T-helper 17 cell (primary cell): ENCODE measurements around the gene RACK1. TPM values are rescaled to one million over a fixed set of nuclear protein-coding genes. Genes with fewer than 3 reads are reported as not detected.
A peak's percentile ranks its signal among the peaks of the same experiment; 100 is the strongest.
"Not testable (repeated sequence)": the region's sequence is repeated elsewhere in the genome, so short reads cannot be mapped to it uniquely, and the experiment has no call there.

Source experiments
- ATAC-seq: fragments of 150-1000 bp; cut with Tn5 transposase; 2 replicates; pipeline ENCODE4 v1.10.0; 2021; ENCODE audit warnings: mild to moderate bottlenecking, moderate library complexity
- DNase-seq, 3 donors: peaks; one replicate each; pipeline versions ENCODE4 v3.0.0 to v3.0.0-alpha.2; 2020 to 2021
- H3K9me3 ChIP-seq: one replicate; pipeline ENCODE4 v1.7.0; 2013; ENCODE audit warnings: low read length, mild to moderate bottlenecking; ENCODE audit not compliant: control insufficient read depth, poor library complexity, severe bottlenecking
- H3K27ac Mint-ChIP-seq: one replicate; pipeline ENCODE4 v1.8.0; 2022; ENCODE audit warnings: mild to moderate bottlenecking, moderate library complexity, mixed read lengths
- H3K27me3 Mint-ChIP-seq: one replicate; pipeline ENCODE4 v1.8.0; 2022; ENCODE audit warnings: mixed read lengths
- H3K36me3 Mint-ChIP-seq: one replicate; pipeline ENCODE4 v1.8.0; 2022; ENCODE audit warnings: low read depth, mixed read lengths
- H3K4me1 Mint-ChIP-seq: one replicate; pipeline ENCODE4 v1.8.0; 2022; ENCODE audit warnings: mild to moderate bottlenecking, mixed read lengths
- H3K4me3 Mint-ChIP-seq: one replicate; pipeline ENCODE4 v1.8.0; 2022; ENCODE audit warnings: mild to moderate bottlenecking, moderate library complexity, mixed read lengths
- total RNA-seq, 4 donors: library from RNA in 2 of 4; stranded (reverse) in 2 of 4; gene quantifications; one replicate each; pipeline ENCODE4 v1.2.3 and lab custom pipeline; 2022 to 2026

Gene RACK1
- total RNA-seq, 2 donors from 2014 or later = 2,138 to 2,163 TPM

GRCh38 chr5:181221792-181222629 is 21.7 kb downstream of the RACK1 start:
- peaks cover 4% of the 10 kb centered on the region for H3K36me3 Mint-ChIP-seq
- ATAC-seq = peak; percentile 44
- peaks cover 58% of the 10 kb centered on the region for H3K4me1 Mint-ChIP-seq

GRCh38 chr5:181221105-181221791 is 22.5 kb downstream of the RACK1 start:
- H3K4me1 Mint-ChIP-seq = peaks cover 60% of the 10 kb centered on the region
- H3K36me3 Mint-ChIP-seq = peaks cover 4% of the 10 kb centered on the region
- H3K27ac Mint-ChIP-seq = peak overlapping the region; percentile 99
- ATAC-seq (no peak), DNase-seq (peak; percentile 41 to 62 (median 42))
- H3K9me3 ChIP-seq = no peaks in the 10 kb centered on the region
- peaks cover 18% of the 10 kb centered on the region for H3K27me3 Mint-ChIP-seq
- peak overlapping the region; percentile 95 for H3K4me3 Mint-ChIP-seq

More at GRCh38 chr5:181221792-181222629, 21.7 kb downstream of the RACK1 start:
- Mint-ChIP-seq H3K27ac (peak overlapping the region; percentile 99), H3K27me3 (peaks cover 18% of the 10 kb centered on the region), H3K4me3 (peak overlapping the region; percentile 95)
- DNase-seq = peak; percentile 80 to 99 (median 91)
- no peaks in the 10 kb centered on the region for H3K9me3 ChIP-seq

GRCh38 chr5:181220178-181220515 is 23.6 kb downstream of the RACK1 start:
- peaks cover 57% of the 10 kb centered on the region for H3K4me1 Mint-ChIP-seq
- no peaks in the 10 kb centered on the region for H3K9me3 ChIP-seq
- peaks cover 4% of the 10 kb centered on the region for H3K36me3 Mint-ChIP-seq
- ATAC-seq (no peak), DNase-seq (no peak)
- H3K27ac Mint-ChIP-seq = peak overlapping the region; percentile 99
- peak overlapping the region; percentile 71 for H3K4me3 Mint-ChIP-seq
- peaks cover 18% of the 10 kb centered on the region for H3K27me3 Mint-ChIP-seq

- Mint-ChIP-seq H3K4me1 (peaks cover 53% of the 10 kb centered on the region), H3K4me3 (peak overlapping the region; percentile 71), H3K36me3 (peaks cover 4% of the 10 kb centered on the region), H3K27ac (peak overlapping the region; percentile 99), H3K27me3 (peaks cover 18% of the 10 kb centered on the region)
- H3K9me3 ChIP-seq = no peaks in the 10 kb centered on the region
- no peak for ATAC-seq
- DNase-seq = no peak
Measured at GRCh38 chr5:181219262-181220177, 24.2 kb downstream of the RACK1 start.

- Mint-ChIP-seq H3K4me3 (peak overlapping the region; percentile 98), H3K36me3 (peaks cover under 1% of the 10 kb centered on the region), H3K27me3 (peaks cover 18% of the 10 kb centered on the region), H3K27ac (peak overlapping the region; percentile 100), H3K4me1 (peaks cover 47% of the 10 kb centered on the region)
- DNase-seq (no peak), ATAC-seq (no peak)
- H3K9me3 ChIP-seq = no peaks in the 10 kb centered on the region
Measured at GRCh38 chr5:181218795-181219124, 24.9 kb downstream of the RACK1 start.

GRCh38 chr5:181217803-181218062 is 26.0 kb downstream of the RACK1 start:
- ATAC-seq = peak; percentile 28
- peaks cover 18% of the 10 kb centered on the region for H3K27me3 Mint-ChIP-seq
- no peaks in the 10 kb centered on the region for H3K9me3 ChIP-seq
- H3K27ac Mint-ChIP-seq = peak overlapping the region; percentile 100
- H3K4me3 Mint-ChIP-seq = peak overlapping the region; percentile 98
- peaks cover 3% of the 10 kb centered on the region for H3K36me3 Mint-ChIP-seq
- DNase-seq = no peak
- peaks cover 43% of the 10 kb centered on the region for H3K4me1 Mint-ChIP-seq

GRCh38 chr5:181217111-181217802 is 26.4 kb downstream of the RACK1 start:
- H3K27ac Mint-ChIP-seq = peak overlapping the region; percentile 100
- peaks cover 40% of the 10 kb centered on the region for H3K4me1 Mint-ChIP-seq
- peaks cover 17% of the 10 kb centered on the region for H3K27me3 Mint-ChIP-seq
- DNase-seq (peak; percentile 32 to 58 (median 46)), ATAC-seq (peak; percentile 26)
- peak overlapping the region; percentile 98 for H3K4me3 Mint-ChIP-seq
- no peaks in the 10 kb centered on the region for H3K9me3 ChIP-seq
- H3K36me3 Mint-ChIP-seq = peaks cover 3% of the 10 kb centered on the region

- Mint-ChIP-seq H3K36me3 (peaks cover 3% of the 10 kb centered on the region), H3K27me3 (peaks cover 7% of the 10 kb centered on the region), H3K4me3 (peak overlapping the region; percentile 98), H3K4me1 (peaks cover 31% of the 10 kb centered on the region), H3K27ac (peak overlapping the region; percentile 100)
- H3K9me3 ChIP-seq = no peaks in the 10 kb centered on the region
- ATAC-seq (peak; percentile 52), DNase-seq (no peak)
Measured at GRCh38 chr5:181215997-181216989, 27.4 kb downstream of the RACK1 start.

- H3K27ac Mint-ChIP-seq, H3K9me3 ChIP-seq, H3K4me3 Mint-ChIP-seq, ATAC-seq, H3K36me3 Mint-ChIP-seq, H3K27me3 Mint-ChIP-seq, DNase-seq: not testable (repeated sequence)
- peaks cover 24% of the 10 kb centered on the region for H3K4me1 Mint-ChIP-seq
Measured at GRCh38 chr5:181214249-181214648, 29.5 kb downstream of the RACK1 start.

GRCh38 chr5:181212934-181213333 is 30.8 kb downstream of the RACK1 start:
- no peaks in the 10 kb centered on the region for H3K9me3 ChIP-seq
- ATAC-seq = no peak
- H3K27ac Mint-ChIP-seq = peak overlapping the region; percentile 1
- peaks cover 4% of the 10 kb centered on the region for H3K27me3 Mint-ChIP-seq
- peaks cover 3% of the 10 kb centered on the region for H3K36me3 Mint-ChIP-seq
- no peak overlapping the region for H3K4me3 Mint-ChIP-seq
- no peak for DNase-seq
- peaks cover 17% of the 10 kb centered on the region for H3K4me1 Mint-ChIP-seq

- no peak overlapping the region for H3K27ac Mint-ChIP-seq
- DNase-seq (no peak), ATAC-seq (no peak)
- H3K4me1 Mint-ChIP-seq = peaks cover 16% of the 10 kb centered on the region
- no peaks in the 10 kb centered on the region for H3K9me3 ChIP-seq
- H3K36me3 Mint-ChIP-seq = peaks cover 3% of the 10 kb centered on the region
- no peak overlapping the region for H3K4me3 Mint-ChIP-seq
- H3K27me3 Mint-ChIP-seq = no peaks in the 10 kb centered on the region
Measured at GRCh38 chr5:181212080-181212479, 31.6 kb downstream of the RACK1 start.

- no peak for ATAC-seq
- DNase-seq = no peak
- Mint-ChIP-seq H3K4me1 (peaks cover 20% of the 10 kb centered on the region), H3K27ac (no peak overlapping the region), H3K4me3 (no peak overlapping the region), H3K27me3 (peaks cover 8% of the 10 kb centered on the region), H3K36me3 (peaks cover 5% of the 10 kb centered on the region)
- H3K9me3 ChIP-seq = no peaks in the 10 kb centered on the region
Measured at GRCh38 chr5:181211208-181211607, 32.5 kb downstream of the RACK1 start.
